Choroid plexus epithelial cell (primary cell): Measurements from ENCODE around the gene COX10.

ENCODE experiments used
- DNase-seq: peaks from one replicate; pipeline ENCODE4 v3.0.0-alpha.2; 2010; ENCODE audit warnings: low read depth
- H3K4me3 ChIP-seq: 2 replicates; pipeline ENCODE4 v1.5.1; 2011; ENCODE audit warnings: low read depth, mild to moderate bottlenecking, control low read depth, low read length, moderate library complexity
- CTCF ChIP-seq: conservative IDR thresholded peaks from 2 replicates; pipeline ENCODE4 v1.5.1; 2011; ENCODE audit warnings: low read depth, mild to moderate bottlenecking, control low read depth, inconsistent platforms, low read length, moderate library complexity

COX10 gene

GRCh38 chr17:14057591-14057990 lies 11.7 kb upstream of the COX10 start:
- H3K4me3 ChIP-seq = no peak overlapping the region
- no peak for DNase-seq
- TF ChIP-seq CTCF = no peak

GRCh38 chr17:14058051-14058450 lies 11.3 kb upstream of the COX10 start:
- no peak overlapping the region for H3K4me3 ChIP-seq
- no peak for DNase-seq
- TF ChIP-seq CTCF = no peak

DNA sequence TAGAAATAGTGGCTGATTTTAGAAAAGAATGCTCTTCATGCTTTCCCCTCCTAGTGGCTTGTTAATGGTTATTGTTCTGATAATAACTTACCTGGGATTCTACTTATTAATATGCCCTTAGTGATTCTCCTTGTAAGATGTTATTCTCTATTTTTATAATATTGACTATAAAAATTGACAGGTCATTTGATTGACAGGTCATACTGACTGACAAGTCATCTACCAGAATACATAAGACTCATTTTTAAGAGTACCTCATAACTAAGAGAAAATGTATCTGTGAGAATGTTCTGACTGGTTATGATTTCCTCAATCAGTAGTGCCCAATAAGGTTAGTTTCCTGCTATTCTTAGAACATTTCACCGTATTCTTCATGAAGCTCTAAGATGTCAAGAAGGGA lies 8.6 kb upstream of the COX10 start:
- H3K4me3 ChIP-seq = no peak overlapping the region
- no peak for DNase-seq
- no peak for TF ChIP-seq CTCF

- no peak for TF ChIP-seq CTCF
- H3K4me3 ChIP-seq = no peak overlapping the region
Observed at GRCh38 chr17:14061666-14062560, 7.4 kb upstream of the COX10 start.

DNA sequence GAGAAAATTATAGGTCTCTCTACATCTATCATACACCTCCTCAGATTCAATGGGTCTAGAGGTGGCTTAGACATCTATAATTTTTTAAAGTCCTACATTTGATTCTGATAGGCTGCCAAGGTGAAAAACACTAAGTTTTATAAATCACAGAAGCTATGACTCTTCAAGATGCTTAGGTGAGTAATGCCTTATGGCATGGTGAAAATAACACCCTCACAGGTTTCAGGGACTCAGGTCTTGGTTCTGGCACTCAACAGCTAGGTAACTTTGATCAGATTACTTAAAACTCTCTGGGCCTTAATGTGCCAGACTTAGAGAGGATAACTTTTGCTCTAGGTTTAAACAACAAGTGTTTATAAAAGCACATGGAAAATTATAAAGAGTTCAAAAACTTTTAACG lies 2.0 kb upstream of the COX10 start:
- no peak for DNase-seq
- no peak for TF ChIP-seq CTCF
- H3K4me3 ChIP-seq = no peak overlapping the region

More at GRCh38 chr17:14061666-14062560, 7.4 kb upstream of the COX10 start:
- peak; percentile 77 for DNase-seq

- DNase-seq = no peak
- TF ChIP-seq CTCF = no peak
- H3K4me3 ChIP-seq = peak overlapping the region; percentile 97
Observed at GRCh38 chr17:14068542-14069250, 608 bp upstream of the COX10 start.
